ENCODE measurements around the gene SERPINA3. TPM values are rescaled to one million over a fixed set of nuclear protein-coding genes. Genes with fewer than 3 reads are reported as not detected.

Gene SERPINA3
- total RNA-seq, 2 experiments from 2014 or later: not detected

- no peak for DNase-seq
- Mint-ChIP-seq H3K4me1 (no peaks in the 10 kb centered on the region), H3K27ac (no peak overlapping the region), H3K36me3 (ENCODE audit: low read depth) (no peaks in the 10 kb centered on the region), H3K4me3 (no peak overlapping the region), H3K9me3 (ENCODE audit: low read depth) (no peaks in the 10 kb centered on the region), H3K27me3 (peaks cover 8% of the 10 kb centered on the region)
- CTCF ChIA-PET: no interaction called here
- ATAC-seq: no peak
- intact Hi-C loops (cut with DNase I, micrococcal nuclease): no loop called here
- POLR2A ChIA-PET: no interaction called here
These were observed 28.8 kb downstream of the SERPINA3 start for GRCh38 chr14:94640721-94641631.

- peaks cover 9% of the 10 kb centered on the region for H3K27me3 Mint-ChIP-seq
- intact Hi-C loops (cut with DNase I, micrococcal nuclease): no loop called here
- ChIA-PET CTCF (no interaction called here), POLR2A (no interaction called here)
- no peak overlapping the region for H3K27ac Mint-ChIP-seq
- H3K9me3 Mint-ChIP-seq (ENCODE audit: low read depth): no peaks in the 10 kb centered on the region
- H3K36me3 Mint-ChIP-seq (ENCODE audit: low read depth): no peaks in the 10 kb centered on the region
- DNase-seq (no peak), ATAC-seq (no peak)
- no peak overlapping the region for H3K4me3 Mint-ChIP-seq
- H3K4me1 Mint-ChIP-seq: no peaks in the 10 kb centered on the region
These were observed 29.4 kb downstream of the SERPINA3 start for GRCh38 chr14:94641632-94641955.

- H3K27me3 Mint-ChIP-seq: peaks cover 9% of the 10 kb centered on the region
- POLR2A ChIA-PET: no interaction called here
These were observed 31.3 kb downstream of the SERPINA3 start for GRCh38 chr14:94643316-94644101.

GRCh38 chr14:94644102-94644535 is 31.9 kb downstream of the SERPINA3 start:
- Mint-ChIP-seq H3K36me3 (ENCODE audit: low read depth) (no peaks in the 10 kb centered on the region), H3K9me3 (ENCODE audit: low read depth) (no peaks in the 10 kb centered on the region), H3K27ac (no peak overlapping the region), H3K4me1 (no peaks in the 10 kb centered on the region), H3K4me3 (no peak overlapping the region), H3K27me3 (peaks cover 9% of the 10 kb centered on the region)
- POLR2A ChIA-PET: no interaction called here
- intact Hi-C loops (cut with DNase I, micrococcal nuclease): no loop called here
- ATAC-seq: no peak
- DNase-seq: no peak
- CTCF ChIA-PET: no interaction called here

More at GRCh38 chr14:94643316-94644101, 31.3 kb downstream of the SERPINA3 start:
- ATAC-seq (no peak), DNase-seq (no peak)
- H3K4me1 Mint-ChIP-seq: no peaks in the 10 kb centered on the region
- intact Hi-C loops (cut with DNase I, micrococcal nuclease): no loop called here
- H3K27ac Mint-ChIP-seq: no peak overlapping the region
- H3K9me3 Mint-ChIP-seq (ENCODE audit: low read depth): no peaks in the 10 kb centered on the region
- H3K4me3 Mint-ChIP-seq: no peak overlapping the region
- CTCF ChIA-PET: no interaction called here
- no peaks in the 10 kb centered on the region for H3K36me3 Mint-ChIP-seq (ENCODE audit: low read depth)

GRCh38 chr14:94646066-94646465 is 33.9 kb downstream of the SERPINA3 start:
- ChIA-PET POLR2A (no interaction called here), CTCF (interaction anchor here (0.8 kb wide), 1 partner anchor 21 kb away, joined by 3 read pairs; no protein-coding TSS in a partner anchor)
- Mint-ChIP-seq H3K4me3 (no peak overlapping the region), H3K27ac (no peak overlapping the region), H3K9me3 (ENCODE audit: low read depth) (no peaks in the 10 kb centered on the region), H3K27me3 (peaks cover 6% of the 10 kb centered on the region), H3K36me3 (ENCODE audit: low read depth) (no peaks in the 10 kb centered on the region), H3K4me1 (no peaks in the 10 kb centered on the region)
- DNase-seq (no peak), ATAC-seq (no peak)
- intact Hi-C loops (cut with DNase I, micrococcal nuclease): no loop called here

- POLR2A ChIA-PET: no interaction called here
- H3K27ac Mint-ChIP-seq: no peak overlapping the region
These were observed 34.3 kb downstream of the SERPINA3 start for GRCh38 chr14:94646481-94646880.

GRCh38 chr14:94648801-94649200 is 36.6 kb downstream of the SERPINA3 start:
- Mint-ChIP-seq H3K36me3 (ENCODE audit: low read depth) (no peaks in the 10 kb centered on the region), H3K4me3 (no peak overlapping the region), H3K9me3 (ENCODE audit: low read depth) (no peaks in the 10 kb centered on the region), H3K4me1 (no peaks in the 10 kb centered on the region), H3K27me3 (peaks cover 6% of the 10 kb centered on the region), H3K27ac (no peak overlapping the region)
- CTCF ChIA-PET: no interaction called here
- DNase-seq (no peak), ATAC-seq (no peak)
- POLR2A ChIA-PET: no interaction called here
- intact Hi-C loops (cut with DNase I, micrococcal nuclease): no loop called here

More at GRCh38 chr14:94646481-94646880, 34.3 kb downstream of the SERPINA3 start:
- Mint-ChIP-seq H3K27me3 (peaks cover 6% of the 10 kb centered on the region), H3K36me3 (ENCODE audit: low read depth) (no peaks in the 10 kb centered on the region), H3K4me3 (no peak overlapping the region), H3K9me3 (ENCODE audit: low read depth) (no peaks in the 10 kb centered on the region), H3K4me1 (no peaks in the 10 kb centered on the region)
- CTCF ChIA-PET: interaction anchor here (0.8 kb wide), 1 partner anchor 21 kb away, joined by 3 read pairs; no protein-coding TSS in a partner anchor
- DNase-seq (no peak), ATAC-seq (no peak)
- intact Hi-C loops (cut with DNase I, micrococcal nuclease): no loop called here

- intact Hi-C loops (cut with DNase I, micrococcal nuclease): no loop called here
- ChIA-PET CTCF (no interaction called here), POLR2A (no interaction called here)
- ATAC-seq: no peak
- no peak overlapping the region for H3K4me3 Mint-ChIP-seq
- H3K36me3 Mint-ChIP-seq (ENCODE audit: low read depth): no peaks in the 10 kb centered on the region
- peaks cover 6% of the 10 kb centered on the region for H3K27me3 Mint-ChIP-seq
- no peak overlapping the region for H3K27ac Mint-ChIP-seq
- H3K9me3 Mint-ChIP-seq (ENCODE audit: low read depth): no peaks in the 10 kb centered on the region
- no peaks in the 10 kb centered on the region for H3K4me1 Mint-ChIP-seq
- DNase-seq: no peak
These were observed 37.6 kb downstream of the SERPINA3 start for GRCh38 chr14:94649543-94650443.

GRCh38 chr14:94650444-94650775 is 38.2 kb downstream of the SERPINA3 start:
- peaks cover 6% of the 10 kb centered on the region for H3K27me3 Mint-ChIP-seq
- DNase-seq (no peak), ATAC-seq (no peak)
- H3K4me3 Mint-ChIP-seq: no peak overlapping the region
- H3K27ac Mint-ChIP-seq: no peak overlapping the region
- ChIA-PET CTCF (no interaction called here), POLR2A (no interaction called here)
- H3K9me3 Mint-ChIP-seq (ENCODE audit: low read depth): no peaks in the 10 kb centered on the region
- no peaks in the 10 kb centered on the region for H3K4me1 Mint-ChIP-seq
- intact Hi-C loops (cut with DNase I, micrococcal nuclease): no loop called here
- H3K36me3 Mint-ChIP-seq (ENCODE audit: low read depth): no peaks in the 10 kb centered on the region

GRCh38 chr14:94650806-94651805 is 38.9 kb downstream of the SERPINA3 start:
- Mint-ChIP-seq H3K4me3 (no peak overlapping the region), H3K4me1 (no peaks in the 10 kb centered on the region), H3K27ac (no peak overlapping the region), H3K36me3 (ENCODE audit: low read depth) (no peaks in the 10 kb centered on the region), H3K9me3 (ENCODE audit: low read depth) (no peaks in the 10 kb centered on the region), H3K27me3 (peaks cover under 1% of the 10 kb centered on the region)
- ChIA-PET CTCF (no interaction called here), POLR2A (no interaction called here)
- intact Hi-C loops (cut with DNase I, micrococcal nuclease): no loop called here
- ATAC-seq (no peak), DNase-seq (no peak)
